HG03280 (cell line): ENCODE results near the gene SPAG7.
"Not testable (repeated sequence)": the region's sequence is repeated elsewhere in the genome, so short reads cannot be mapped to it uniquely, and the experiment has no call there.

Source experiments
- ATAC-seq: cut with Tn5 transposase; IDR thresholded peaks from one replicate; pipeline ENCODE4 v1.9.1; 2021; ENCODE audit warnings: mild to moderate bottlenecking, moderate library complexity; ENCODE audit not compliant: unreplicated experiment

Gene SPAG7

DNA sequence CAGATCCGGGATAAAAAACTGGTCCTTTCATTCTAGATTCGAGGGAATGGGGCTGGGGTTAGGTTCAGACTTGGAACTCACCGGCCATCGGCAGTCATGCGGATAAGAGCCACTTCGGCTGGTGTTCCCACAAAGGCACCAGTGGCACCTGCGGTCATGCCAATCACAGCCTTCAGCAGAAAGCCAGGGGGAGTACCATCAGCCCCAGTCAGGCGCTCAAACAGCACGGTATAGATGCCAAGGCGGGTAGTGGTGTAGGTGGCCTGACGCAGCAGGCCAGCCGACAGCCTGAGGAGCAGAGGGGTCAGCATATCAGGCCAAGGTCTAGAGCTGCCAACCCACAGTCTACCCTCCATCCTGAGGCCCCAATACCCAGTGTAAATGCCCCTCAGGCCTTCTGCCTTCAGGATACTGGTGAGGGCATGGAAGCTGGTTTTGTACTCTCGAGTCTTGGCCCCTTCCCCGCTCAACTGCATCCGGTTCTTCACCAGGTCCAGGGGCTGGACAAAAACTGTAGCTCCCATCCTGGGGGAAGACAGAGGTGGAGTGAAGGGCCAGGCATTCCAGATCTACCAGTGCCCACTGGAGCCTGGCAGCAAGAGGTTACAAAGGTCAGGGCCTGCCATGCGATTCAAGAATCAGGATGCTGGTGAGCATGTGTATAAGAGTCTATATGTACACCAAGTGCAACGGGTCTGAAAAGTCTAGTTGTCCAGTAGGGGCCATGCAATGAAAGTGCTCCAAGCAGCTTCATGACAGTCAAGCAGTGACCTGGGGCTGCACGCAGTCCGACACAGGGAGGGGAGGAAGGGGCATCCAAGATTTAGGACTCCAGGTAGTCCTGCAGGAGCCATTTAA is 28.7 kb downstream of the SPAG7 start:
- ATAC-seq: no peak

DNA sequence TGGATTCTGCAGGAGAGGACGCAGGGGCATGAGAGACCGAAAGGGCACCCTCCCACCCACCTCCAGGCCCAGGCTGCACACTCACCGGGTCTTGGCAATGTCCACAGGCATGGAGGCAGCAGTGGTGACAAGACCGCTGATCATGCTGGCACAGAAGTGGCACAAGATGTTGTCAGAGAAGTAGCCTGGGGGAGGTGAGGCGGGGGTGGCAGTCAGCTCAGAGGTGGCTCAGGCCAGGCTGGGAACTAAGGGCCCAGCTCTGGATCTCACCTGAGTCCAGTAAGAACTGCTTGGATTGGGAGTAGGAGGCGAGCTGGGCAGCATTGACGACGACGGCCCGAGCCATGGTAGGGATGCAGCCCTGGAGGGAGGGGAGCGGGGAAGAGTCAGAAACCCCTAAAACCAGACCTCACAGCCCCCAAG is 29.5 kb downstream of the SPAG7 start:
- ATAC-seq: no peak

DNA sequence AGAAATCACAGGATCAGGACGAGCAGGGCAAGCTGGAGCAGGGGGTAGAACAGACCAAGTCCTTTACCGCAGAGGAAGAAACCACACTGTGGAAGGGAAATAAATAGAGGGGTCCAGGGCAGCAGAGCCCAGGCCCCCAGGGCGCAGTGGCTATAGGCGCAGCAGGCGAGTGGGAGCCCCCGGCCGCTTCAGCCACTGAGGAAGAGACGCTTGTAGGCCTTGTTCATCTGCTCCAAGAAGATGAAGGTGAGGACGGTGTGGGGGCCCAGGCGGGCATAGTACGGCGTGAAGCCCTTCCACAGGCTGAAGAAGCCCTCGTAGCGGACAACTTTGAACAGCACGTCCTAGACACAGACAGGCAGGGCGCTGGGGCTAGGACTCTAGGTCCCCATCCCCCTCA is 30.1 kb downstream of the SPAG7 start:
- no peak for ATAC-seq

DNA sequence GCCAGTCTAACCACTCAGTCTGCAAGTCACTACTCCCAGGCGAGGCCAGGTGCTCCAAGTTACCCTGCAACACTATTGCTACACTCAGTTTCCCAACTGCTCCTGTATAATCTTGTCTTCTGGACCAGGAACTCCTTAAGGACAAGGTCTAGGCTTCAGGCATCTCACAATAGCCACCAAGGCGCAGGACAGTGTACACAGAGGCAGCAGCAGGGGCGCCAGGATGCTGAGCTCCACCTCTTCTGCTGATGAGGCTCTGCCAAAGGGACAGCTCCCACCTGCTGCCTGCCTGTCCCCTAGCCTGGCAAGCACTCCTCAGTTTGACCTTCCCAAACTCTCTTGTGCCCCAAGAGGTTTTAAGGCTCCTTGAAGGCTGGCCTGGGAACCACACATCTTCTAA is 31.2 kb downstream of the SPAG7 start:
- no peak for ATAC-seq

DNA sequence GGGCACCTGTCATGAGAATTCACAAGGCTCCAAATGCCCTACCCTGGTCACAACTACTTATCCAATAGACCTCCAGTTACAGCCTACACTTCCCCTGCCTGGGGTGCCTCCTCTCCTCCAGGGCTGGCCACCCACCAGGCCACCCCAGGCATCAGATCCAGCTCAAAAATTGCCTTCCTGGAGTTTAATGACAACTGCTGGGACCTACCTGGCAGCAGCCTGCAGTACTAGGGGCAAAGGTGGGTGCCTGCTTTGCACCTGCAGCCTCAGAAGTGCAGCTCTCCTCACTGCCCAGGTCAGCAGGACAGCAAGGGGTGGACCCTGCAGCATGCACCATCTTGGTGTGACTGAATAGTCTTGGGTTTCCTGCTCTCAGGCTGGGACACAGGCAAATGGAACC is 32.0 kb downstream of the SPAG7 start:
- no peak for ATAC-seq

DNA sequence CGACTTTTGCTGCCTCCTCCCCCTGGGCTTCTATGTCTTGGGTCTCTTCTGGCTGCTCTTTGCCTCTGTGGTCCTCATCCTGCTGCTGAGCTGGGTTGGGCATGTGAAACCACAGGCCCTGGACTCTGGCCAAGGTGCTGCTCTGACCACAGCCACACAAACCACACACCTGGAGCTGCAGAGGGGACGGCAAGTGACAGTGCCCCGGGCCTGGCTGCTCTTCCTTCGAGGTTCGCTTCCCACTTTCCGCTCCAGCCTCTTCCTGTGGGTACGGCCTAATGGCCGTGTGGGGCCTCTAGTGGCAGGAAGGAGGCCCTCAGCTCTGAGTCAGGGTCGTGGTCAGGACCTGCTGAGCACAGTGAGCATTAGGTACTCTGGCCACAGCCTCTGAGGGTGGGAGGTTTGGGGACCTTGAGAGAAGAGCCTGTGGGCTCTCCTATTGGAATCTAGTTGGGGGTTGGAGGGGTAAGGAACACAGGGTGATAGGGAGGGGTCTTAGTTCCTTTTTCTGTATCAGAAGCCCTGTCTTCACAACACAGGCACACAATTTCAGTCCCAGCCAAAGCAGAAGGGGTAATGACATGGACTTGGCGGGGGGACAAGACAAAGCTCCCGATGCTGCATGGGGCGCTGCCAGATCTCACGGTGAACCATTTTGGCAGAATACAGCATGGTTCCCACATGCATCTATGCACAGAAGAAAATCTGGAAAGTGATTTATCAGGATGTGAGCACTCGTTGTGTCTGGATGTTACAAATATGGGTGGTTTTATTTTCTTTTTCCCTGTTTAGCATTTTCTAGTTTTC is 33.2 kb downstream of the SPAG7 start:
- ATAC-seq: no peak

DNA sequence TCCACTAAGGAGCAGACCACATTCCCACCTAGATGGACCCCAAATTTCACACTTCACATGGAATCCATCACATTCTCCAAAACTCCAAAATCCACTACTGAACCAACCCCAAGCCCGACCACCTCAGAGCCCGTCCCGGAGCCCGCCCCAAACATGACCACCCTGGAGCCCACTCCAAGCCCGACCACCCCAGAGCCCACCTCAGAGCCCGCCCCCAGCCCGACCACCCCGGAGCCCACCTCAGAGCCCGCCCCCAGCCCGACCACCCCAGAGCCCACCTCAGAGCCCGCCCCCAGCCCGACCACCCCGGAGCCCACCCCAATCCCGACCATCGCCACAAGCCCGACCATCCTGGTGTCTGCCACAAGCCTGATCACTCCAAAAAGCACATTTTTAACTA is 34.0 kb downstream of the SPAG7 start:
- no peak for ATAC-seq

DNA sequence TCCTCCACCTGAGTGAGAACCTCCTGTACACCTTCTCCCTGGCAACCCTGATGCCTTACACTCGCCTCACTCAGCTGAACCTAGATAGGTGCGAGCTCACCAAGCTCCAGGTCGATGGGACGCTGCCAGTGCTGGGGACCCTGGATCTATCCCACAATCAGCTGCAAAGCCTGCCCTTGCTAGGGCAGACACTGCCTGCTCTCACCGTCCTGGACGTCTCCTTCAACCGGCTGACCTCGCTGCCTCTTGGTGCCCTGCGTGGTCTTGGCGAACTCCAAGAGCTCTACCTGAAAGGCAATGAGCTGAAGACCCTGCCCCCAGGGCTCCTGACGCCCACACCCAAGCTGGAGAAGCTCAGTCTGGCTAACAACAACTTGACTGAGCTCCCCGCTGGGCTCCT is 34.9 kb downstream of the SPAG7 start:
- no peak for ATAC-seq

DNA sequence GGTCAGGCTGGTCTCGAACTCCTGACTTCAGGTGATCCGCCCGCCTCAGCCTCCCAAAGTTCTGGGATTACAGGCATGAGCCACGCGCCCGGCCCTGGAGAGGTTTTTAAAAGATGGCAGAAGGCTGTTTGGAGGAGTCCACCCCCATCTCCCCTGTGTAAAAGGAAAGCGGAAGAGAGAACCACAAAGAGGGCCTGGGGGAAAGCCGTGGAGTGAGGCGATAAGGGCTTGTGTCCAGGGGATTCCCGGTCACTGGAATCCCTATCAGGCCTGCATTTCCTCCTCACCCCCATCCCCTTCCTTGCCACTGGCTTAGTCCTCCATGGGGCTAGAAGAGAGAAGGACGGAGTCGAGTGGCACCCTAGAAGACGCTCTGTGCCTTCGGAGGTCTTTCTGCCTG is 35.7 kb downstream of the SPAG7 start, which contains the start of gene GP1BA:
GP1BA (plus strand) TSS at position 315 of the 400 bp plus-strand sequence. CDS start 328 bp downstream, outside the sequence.
- ATAC-seq: no peak

DNA sequence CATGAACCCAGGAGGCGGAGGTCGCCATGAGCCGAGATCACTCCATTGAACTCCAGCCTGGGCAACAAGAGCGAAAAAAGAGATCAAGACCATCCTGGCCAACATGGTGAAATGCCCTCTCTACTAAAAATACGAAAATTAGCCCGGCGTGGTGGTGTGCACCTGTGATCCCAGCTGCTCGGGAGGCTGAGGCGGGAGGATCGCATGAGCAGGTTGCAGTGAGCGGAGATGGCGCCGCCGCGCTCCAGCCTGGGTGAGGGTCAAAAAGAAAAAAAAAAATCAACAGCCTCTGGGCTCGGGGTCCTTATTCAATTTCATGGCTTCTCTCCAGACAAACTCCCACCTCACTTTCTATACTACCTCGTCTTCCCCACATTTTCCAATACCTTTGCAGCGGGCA is 38.7 kb downstream of the SPAG7 start:
- ATAC-seq: no peak

DNA sequence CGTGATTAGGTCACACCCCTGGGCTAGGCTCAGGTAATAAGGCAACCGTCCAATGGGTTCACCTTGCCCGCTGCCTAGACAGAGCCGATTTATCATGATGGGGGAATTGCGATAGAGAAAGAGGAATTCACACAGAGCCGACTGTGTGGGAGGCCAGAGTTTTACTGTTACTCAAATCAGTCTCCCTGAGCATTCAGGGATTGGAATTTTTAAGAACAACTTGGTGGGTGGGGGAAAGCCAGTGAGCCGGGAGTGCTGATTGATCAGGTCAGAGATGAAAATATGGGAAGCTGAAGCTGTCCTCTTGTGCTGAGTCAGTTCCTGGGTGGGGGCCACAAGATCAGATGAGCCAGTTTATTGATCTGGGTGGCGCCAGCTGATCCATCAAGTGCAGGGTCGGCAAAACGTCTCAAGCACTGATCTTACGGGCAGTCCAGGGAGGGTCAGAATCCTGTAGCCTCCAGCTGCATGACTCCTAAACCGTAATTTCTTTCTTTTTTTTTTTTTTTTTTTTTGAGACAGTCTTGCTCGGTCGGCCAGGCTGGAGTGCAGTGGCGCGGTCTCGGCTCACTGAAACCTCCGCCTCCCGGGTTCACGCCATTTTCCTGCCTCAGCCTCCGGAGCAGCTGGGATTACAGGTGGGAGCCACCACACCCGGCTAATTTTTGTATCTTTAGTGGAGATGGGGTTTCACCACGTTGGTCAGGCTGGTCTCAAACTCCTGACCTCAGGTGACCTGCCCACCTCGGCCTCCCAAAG is 40.9 kb downstream of the SPAG7 start:
- ATAC-seq: not testable (repeated sequence)

DNA sequence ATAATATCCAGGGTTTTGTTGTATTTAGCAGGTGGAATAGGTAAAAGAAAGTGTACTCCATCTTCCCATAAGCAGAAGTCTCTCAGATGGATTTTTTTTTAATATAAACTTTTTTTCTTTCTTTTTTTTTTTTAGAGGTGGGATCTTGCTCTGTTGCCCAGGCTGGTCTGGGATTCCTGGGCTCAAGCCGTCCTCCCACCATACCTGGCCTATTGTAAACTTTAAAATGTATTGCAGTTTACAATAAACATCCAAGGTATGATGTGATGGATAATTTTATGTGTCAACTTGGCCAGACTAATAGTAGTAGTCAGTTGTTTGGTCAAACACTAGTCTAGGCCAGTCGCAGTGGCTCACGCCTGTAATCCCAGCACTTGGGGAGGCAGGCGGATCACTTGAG is 46.3 kb downstream of the SPAG7 start:
- no peak for ATAC-seq

DNA sequence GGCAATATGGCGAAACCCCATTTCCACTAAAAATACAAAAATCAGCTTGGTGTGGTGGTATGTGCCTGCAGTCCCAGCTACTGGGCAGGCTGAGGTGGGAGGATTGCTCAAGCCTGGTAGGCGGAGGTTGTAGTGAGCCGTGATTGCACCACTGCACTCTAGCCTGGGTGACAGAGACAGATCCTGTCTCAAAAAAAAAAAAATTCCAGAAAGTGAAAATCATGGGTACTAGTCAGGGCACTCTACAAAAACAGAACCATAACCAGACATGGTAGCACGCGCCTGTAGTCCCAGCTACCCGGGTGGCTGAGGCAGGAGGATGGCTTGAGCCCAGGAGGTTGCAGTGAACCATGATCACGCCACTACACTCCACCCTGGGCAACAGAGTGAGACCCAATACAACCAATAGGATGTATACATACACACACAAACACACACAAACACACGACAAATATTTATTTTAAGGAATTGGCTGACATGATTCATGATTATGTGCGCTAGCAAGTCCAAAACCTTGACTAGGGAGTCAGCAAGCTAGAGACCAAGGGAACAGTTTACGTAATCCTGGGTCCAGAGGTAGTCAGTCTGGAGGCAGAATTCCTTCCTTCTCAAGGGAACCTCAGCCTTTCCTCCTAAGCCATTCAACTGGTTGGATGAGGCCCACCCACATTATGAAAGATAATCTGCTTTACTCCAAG is 47.1 kb downstream of the SPAG7 start:
- no peak for ATAC-seq

DNA sequence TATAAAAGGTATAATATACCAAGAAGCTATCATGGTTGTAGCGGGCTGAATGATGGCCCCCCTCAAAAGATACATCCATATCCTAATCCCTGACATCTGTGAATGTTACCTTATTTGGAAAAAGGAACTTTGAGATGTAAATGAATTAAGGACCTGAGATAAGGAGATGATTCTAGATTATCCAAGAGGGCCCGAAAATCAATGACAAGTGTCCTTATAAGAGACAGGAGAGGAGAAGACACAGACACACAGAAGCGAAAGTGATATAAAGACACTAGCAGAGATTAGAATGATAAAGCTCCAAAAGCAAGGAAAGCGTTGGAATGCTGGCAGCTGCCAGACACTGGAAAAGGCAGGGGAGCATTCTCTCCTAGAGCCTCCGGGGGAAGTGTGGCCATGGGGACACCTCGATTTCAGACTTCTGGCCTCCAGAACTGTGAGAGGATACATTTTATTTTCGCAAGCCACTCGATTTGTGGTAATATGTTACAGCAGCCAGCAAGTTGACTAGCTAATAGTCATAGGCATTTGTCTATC is 48.0 kb downstream of the SPAG7 start:
- no peak for ATAC-seq

DNA sequence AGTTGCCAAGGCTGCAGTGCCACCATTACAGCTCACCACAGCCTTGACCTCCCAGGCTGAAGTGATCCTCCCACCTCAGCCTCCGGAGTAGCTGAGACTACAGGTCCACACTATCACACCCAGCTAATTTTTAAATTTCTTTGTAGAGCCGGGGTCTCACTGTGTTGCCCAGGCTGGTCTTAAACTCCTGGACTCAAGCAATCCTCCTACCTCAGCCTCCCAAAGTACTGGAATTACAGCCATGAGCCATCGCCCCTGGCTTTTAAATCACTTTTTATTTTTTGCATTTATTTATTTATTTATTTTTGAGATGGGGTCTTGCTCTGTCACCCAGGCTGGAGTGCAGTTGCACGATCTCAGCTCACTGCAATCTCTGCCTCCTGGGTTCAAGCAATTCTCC is 53.1 kb downstream of the SPAG7 start:
- ATAC-seq: not testable (repeated sequence)

DNA sequence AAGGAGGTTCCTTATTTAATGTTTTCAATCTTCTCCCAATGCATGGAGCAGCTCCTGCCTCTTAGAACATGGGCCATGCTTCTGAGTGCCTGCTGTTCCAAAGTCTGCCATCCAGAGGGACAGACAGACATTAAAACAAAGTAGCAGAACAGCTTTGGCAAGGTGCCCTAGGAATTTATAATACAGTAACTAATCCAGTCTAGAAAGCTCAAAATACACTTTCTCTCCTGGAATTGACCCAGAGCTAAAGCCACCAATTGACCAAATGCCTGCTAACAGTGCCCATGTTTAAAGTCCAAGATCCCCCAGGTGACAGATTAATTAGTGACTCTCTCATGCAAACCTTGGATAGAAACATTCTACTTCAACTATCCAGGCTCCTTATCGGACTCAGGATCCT is 53.6 kb downstream of the SPAG7 start:
- no peak for ATAC-seq
